CD4-positive, alpha-beta memory T cell (primary cell): ENCODE measurements around the gene CC2D1A. TPM values are rescaled to one million over a fixed set of nuclear protein-coding genes. Genes with fewer than 3 reads are reported as not detected.
A peak's percentile ranks its signal among the peaks of the same experiment; 100 is the strongest.

Source experiments
- CTCF ChIA-PET: fragments of 350-600 bp; sonication (Branson Sonifier 250); formaldehyde crosslinking; loops from one replicate; lab custom pipeline; 2021; ENCODE audit warnings: inconsistent platforms; ENCODE audit not compliant: partially characterized antibody; lab: Charles Lee
- POLR2A ChIA-PET: fragments of 350-600 bp; sonication (Branson Sonifier 250); formaldehyde crosslinking; loops from one replicate; lab custom pipeline; 2021; ENCODE audit not compliant: partially characterized antibody; lab: Charles Lee
- DNase-seq, 5 donors: peaks; one replicate each; pipeline versions ENCODE4 v3.0.0 to v3.0.0-alpha.2; 2020 to 2022; ENCODE audit warnings: mixed read lengths in 1 of 5
- H3K27ac ChIP-seq: one replicate; pipeline ENCODE4 v1.7.0; 2013; ENCODE audit warnings: low read depth, low read length
- H3K27me3 ChIP-seq: 2 replicates; pipeline ENCODE4 v1.7.0; 2013; ENCODE audit warnings: mild to moderate bottlenecking, low read length, moderate library complexity; ENCODE audit not compliant: insufficient read depth
- H3K36me3 ChIP-seq: 2 replicates; pipeline ENCODE4 v1.7.0; 2013; ENCODE audit warnings: mild to moderate bottlenecking, low read length, moderate library complexity; ENCODE audit not compliant: insufficient read depth
- H3K4me1 ChIP-seq: 2 replicates; pipeline ENCODE4 v1.7.0; 2013; ENCODE audit warnings: mild to moderate bottlenecking, low read length, moderate library complexity; ENCODE audit not compliant: insufficient read depth
- H3K4me3 ChIP-seq, 2 donors: one replicate each; pipeline ENCODE4 v1.7.0; 2013; ENCODE audit warnings: low read length in 2 of 2, mild to moderate bottlenecking in 1 of 2
- H3K9me3 ChIP-seq, 2 donors: one replicate each; pipeline ENCODE4 v1.7.0; 2013; ENCODE audit warnings: low read length in 2 of 2, control low read depth in 1 of 2; ENCODE audit not compliant: control insufficient read depth in 1 of 2
- H3K27ac Mint-ChIP-seq, 7 donors: one replicate each; pipeline ENCODE4 v1.8.0; 2020 to 2021; ENCODE audit warnings: mixed read lengths in 7 of 7, mild to moderate bottlenecking in 6 of 7, inconsistent platforms in 3 of 7, moderate library complexity in 3 of 7
- H3K27me3 Mint-ChIP-seq, 2 donors: one replicate each; pipeline ENCODE4 v1.8.0; 2020 to 2021; ENCODE audit warnings: mixed read lengths in 2 of 2
- H3K36me3 Mint-ChIP-seq, 2 donors: one replicate each; pipeline ENCODE4 v1.8.0; 2020 to 2021; ENCODE audit warnings: mixed read lengths in 2 of 2, inconsistent platforms in 1 of 2, mild to moderate bottlenecking in 1 of 2
- H3K4me1 Mint-ChIP-seq, 4 donors: one replicate each; pipeline ENCODE4 v1.8.0; 2020 to 2021; ENCODE audit warnings: mixed read lengths in 4 of 4, mild to moderate bottlenecking in 1 of 4
- H3K4me3 Mint-ChIP-seq, 8 donors: one replicate each; pipeline ENCODE4 v1.8.0; 2020 to 2021; ENCODE audit warnings: mixed read lengths in 8 of 8, mild to moderate bottlenecking in 7 of 8, moderate library complexity in 6 of 8, inconsistent platforms in 3 of 8
- H3K9me3 Mint-ChIP-seq, 8 donors: one replicate each; pipeline ENCODE4 v1.8.0; 2020 to 2021; ENCODE audit warnings: mixed read lengths in 8 of 8, mild to moderate bottlenecking in 5 of 8, inconsistent platforms in 3 of 8, moderate library complexity in 1 of 8
- intact Hi-C: fragments of 100-400 bp; cut with micrococcal nuclease; formaldehyde crosslinking; loops from one replicate; pipeline ENCODE4 v1.15.1; 2023
- polyA plus RNA-seq, 2 donors: library from polyadenylated mRNA; unstranded; fragments of 300-500 nt; fragmentation: Illumina TruSeq; gene quantifications; one replicate each; pipeline ENCODE4 v1.2.3, GENCODE V29; 2021
- total RNA-seq, 2 experiments: library from RNA; stranded (reverse); gene quantifications; one replicate each; pipeline ENCODE4 v1.2.3, GENCODE V29; 2021

Gene CC2D1A
- total and polyA plus RNA-seq, 4 experiments from 2014 or later = 3.8 to 37.1 (median 23.4) TPM

GRCh38 chr19:13976446-13976845 is 70.4 kb downstream of the CC2D1A start:
- ChIA-PET CTCF (no interaction called here), POLR2A (interaction anchor here (1.5 to 4.1 kb wide), 2 partner anchors 10 to 29 kb away, joined by 8 to 22 read pairs; partner anchors contain the start of gene RFX1)
- Histone ChIP-seq H3K27ac (no peak overlapping the region), H3K27me3 (no peaks in the 10 kb centered on the region), H3K9me3 (no peaks in the 10 kb centered on the region), H3K4me3 (no peak overlapping the region), H3K36me3 (no peaks in the 10 kb centered on the region), H3K4me1 (peaks cover 7% of the 10 kb centered on the region)
- no peaks in the 10 kb centered on the region for H3K27me3 Mint-ChIP-seq
- H3K4me3 Mint-ChIP-seq = no peak overlapping the region
- intact Hi-C loops = no loop called here
- H3K27ac Mint-ChIP-seq = peak overlapping the region in 2 of 7 donors; percentile 32 to 48
- DNase-seq = no peak
- peaks cover 0 to 1% (median 0%) of the 10 kb centered on the region in 8 donors for H3K9me3 Mint-ChIP-seq
- peaks cover 10 to 34% of the 10 kb centered on the region in 2 donors for H3K36me3 Mint-ChIP-seq
- peaks cover 6 to 31% (median 16%) of the 10 kb centered on the region in 4 donors for H3K4me1 Mint-ChIP-seq

- no peak overlapping the region for H3K4me3 ChIP-seq
- ChIA-PET POLR2A (interaction anchor here (0.5 to 4.1 kb wide), 5 partner anchors 8 to 54 kb away, joined by 3 to 22 read pairs (median 8); partner anchors contain the start of genes IL27RA and RFX1), CTCF (no interaction called here)
- H3K9me3 ChIP-seq = no peaks in the 10 kb centered on the region
- no peaks in the 10 kb centered on the region for H3K36me3 ChIP-seq
- H3K27ac ChIP-seq = no peak overlapping the region
- H3K4me1 ChIP-seq = peaks cover 21% of the 10 kb centered on the region
- Mint-ChIP-seq H3K4me1 (peaks cover 8 to 45% (median 20%) of the 10 kb centered on the region in 4 donors), H3K27ac (no peak overlapping the region), H3K27me3 (no peaks in the 10 kb centered on the region), H3K4me3 (no peak overlapping the region), H3K36me3 (peaks cover 10 to 29% of the 10 kb centered on the region in 2 donors), H3K9me3 (peaks cover 0 to 1% (median 0%) of the 10 kb centered on the region in 8 donors)
- no peaks in the 10 kb centered on the region for H3K27me3 ChIP-seq
- DNase-seq = no peak
- intact Hi-C loops = no loop called here
Observed at GRCh38 chr19:13977803-13978202, 71.8 kb downstream of the CC2D1A start.

DNA sequence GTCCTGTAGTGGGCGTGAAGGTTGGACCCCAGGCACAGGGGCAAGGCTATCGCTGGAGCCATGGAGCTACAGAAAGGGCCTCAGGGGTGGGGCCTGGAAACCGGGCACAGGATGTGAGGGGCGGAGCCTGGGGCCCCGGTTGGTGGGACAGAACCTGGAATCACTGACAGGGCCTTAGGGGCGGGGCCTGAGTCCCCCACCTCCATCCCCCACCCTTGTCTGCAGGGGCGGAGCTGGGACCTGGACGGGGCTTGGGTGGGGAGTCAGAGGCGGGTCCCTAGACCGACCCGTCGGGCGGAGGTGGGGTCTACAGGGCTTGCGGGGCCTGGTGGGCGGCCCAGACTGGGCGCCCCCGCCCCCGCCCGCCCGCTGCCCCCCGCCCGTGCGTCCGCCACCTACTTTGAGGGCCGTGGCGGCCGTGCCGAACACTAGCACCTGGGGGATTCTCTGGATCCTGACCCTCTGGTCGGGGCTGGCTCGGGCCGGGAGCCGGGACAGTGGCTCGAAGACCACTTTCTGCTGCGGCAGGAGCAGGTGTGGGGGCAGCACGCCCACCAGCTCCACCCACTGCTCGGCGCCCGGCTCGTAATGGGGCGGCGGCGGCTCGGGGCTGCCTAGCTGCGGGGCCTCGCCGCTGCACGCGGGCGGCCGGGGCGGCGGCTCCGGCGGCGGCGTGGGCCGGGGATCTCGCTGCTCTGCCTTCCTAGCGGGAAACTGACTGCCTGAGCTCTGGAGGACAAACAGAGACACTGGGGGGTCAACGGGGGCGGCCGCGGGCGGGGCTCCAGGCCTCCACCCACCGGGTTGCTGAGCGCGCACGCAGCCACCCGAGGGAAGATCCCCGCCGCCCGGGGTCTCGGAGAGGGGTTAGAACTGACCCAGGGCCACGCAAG is 72.6 kb downstream of the CC2D1A start:
- Mint-ChIP-seq H3K27ac (no peak overlapping the region), H3K27me3 (no peaks in the 10 kb centered on the region), H3K4me1 (peaks cover 14 to 53% (median 26%) of the 10 kb centered on the region in 4 donors), H3K36me3 (peaks cover 10 to 25% of the 10 kb centered on the region in 2 donors), H3K4me3 (peak overlapping the region in 1 of 8 donors; percentile 50), H3K9me3 (peaks cover 0 to 1% (median 0%) of the 10 kb centered on the region in 8 donors)
- H3K36me3 ChIP-seq = no peaks in the 10 kb centered on the region
- H3K4me1 ChIP-seq = peaks cover 29% of the 10 kb centered on the region
- H3K4me3 ChIP-seq = no peak overlapping the region
- H3K27me3 ChIP-seq = no peaks in the 10 kb centered on the region
- ChIA-PET CTCF (no interaction called here), POLR2A (interaction anchor here (0.5 to 4.1 kb wide), 8 partner anchors 9 to 53 kb away, joined by 3 to 22 read pairs (median 4); partner anchors contain the start of genes DCAF15, IL27RA and RFX1)
- intact Hi-C loops = no loop called here
- H3K27ac ChIP-seq = no peak overlapping the region
- DNase-seq = no peak
- H3K9me3 ChIP-seq = no peaks in the 10 kb centered on the region

GRCh38 chr19:13979244-13979615 is 73.2 kb downstream of the CC2D1A start:
- intact Hi-C loops = no loop called here
- Mint-ChIP-seq H3K4me1 (peaks cover 11 to 52% (median 26%) of the 10 kb centered on the region in 4 donors), H3K27me3 (no peaks in the 10 kb centered on the region), H3K9me3 (peaks cover 0 to 1% (median 0%) of the 10 kb centered on the region in 8 donors), H3K36me3 (peaks cover 6 to 21% of the 10 kb centered on the region in 2 donors), H3K27ac (no peak overlapping the region), H3K4me3 (no peak overlapping the region)
- no peak for DNase-seq
- Histone ChIP-seq H3K4me1 (peaks cover 27% of the 10 kb centered on the region), H3K27me3 (no peaks in the 10 kb centered on the region), H3K9me3 (no peaks in the 10 kb centered on the region), H3K27ac (no peak overlapping the region), H3K36me3 (no peaks in the 10 kb centered on the region), H3K4me3 (no peak overlapping the region)
- POLR2A ChIA-PET = interaction anchor here (0.9 to 4.1 kb wide), 6 partner anchors 15 to 52 kb away, joined by 3 to 22 read pairs (median 5); partner anchors contain the start of genes DCAF15, IL27RA and RFX1
- CTCF ChIA-PET = no interaction called here

GRCh38 chr19:13979686-13980085 is 73.7 kb downstream of the CC2D1A start:
- DNase-seq = no peak
- intact Hi-C loops = no loop called here
- Mint-ChIP-seq H3K27me3 (no peaks in the 10 kb centered on the region), H3K4me1 (peaks cover 9 to 53% (median 27%) of the 10 kb centered on the region in 4 donors), H3K27ac (peak overlapping the region in 2 of 7 donors; percentile 9 to 29), H3K36me3 (peaks cover 5 to 18% of the 10 kb centered on the region in 2 donors), H3K9me3 (peaks cover 0 to 1% (median 0%) of the 10 kb centered on the region in 8 donors), H3K4me3 (peak overlapping the region in 2 of 8 donors; percentile 13 to 35)
- H3K27me3 ChIP-seq = no peaks in the 10 kb centered on the region
- POLR2A ChIA-PET = interaction anchor here (2.2 to 4.1 kb wide), 2 partner anchors 26 to 52 kb away, joined by 13 to 22 read pairs; partner anchors contain the start of genes IL27RA and RFX1
- H3K36me3 ChIP-seq = no peaks in the 10 kb centered on the region
- CTCF ChIA-PET = no interaction called here
- no peaks in the 10 kb centered on the region for H3K9me3 ChIP-seq
- peaks cover 31% of the 10 kb centered on the region for H3K4me1 ChIP-seq
- no peak overlapping the region for H3K27ac ChIP-seq
- no peak overlapping the region for H3K4me3 ChIP-seq

GRCh38 chr19:13980340-13980739 is 74.3 kb downstream of the CC2D1A start:
- Mint-ChIP-seq H3K9me3 (peaks cover 0 to 1% (median 0%) of the 10 kb centered on the region in 8 donors), H3K4me3 (no peak overlapping the region), H3K27ac (no peak overlapping the region), H3K36me3 (peaks cover 5 to 15% of the 10 kb centered on the region in 2 donors), H3K27me3 (no peaks in the 10 kb centered on the region), H3K4me1 (peaks cover 11 to 59% (median 32%) of the 10 kb centered on the region in 4 donors)
- intact Hi-C loops = no loop called here
- no peak overlapping the region for H3K4me3 ChIP-seq
- H3K9me3 ChIP-seq = no peaks in the 10 kb centered on the region
- ChIA-PET CTCF (no interaction called here), POLR2A (interaction anchor here (10.0 kb wide), 1 partner anchor 52 kb away, joined by 117 read pairs; the partner anchor contains the start of gene IL27RA)
- no peaks in the 10 kb centered on the region for H3K27me3 ChIP-seq
- no peak for DNase-seq
- no peak overlapping the region for H3K27ac ChIP-seq
- H3K36me3 ChIP-seq = no peaks in the 10 kb centered on the region
- peaks cover 37% of the 10 kb centered on the region for H3K4me1 ChIP-seq
